Heart left ventricle (tissue), 13 donors: Measurements from ENCODE around the gene SNHG17.

ENCODE experiments used
- CTCF ChIP-seq, 12 donors: fragments of 200-600 bp; sonication (generic) in 4 of 12; IDR thresholded peaks; one replicate each; pipeline versions ENCODE4 v1.5.0 to v1.8.0; 2018 to 2022; ENCODE audit warnings: antibody characterized with exemption in 12 of 12, mild to moderate bottlenecking in 5 of 12
- POLR2A ChIP-seq, 2 donors: fragments of 450-650 bp; IDR thresholded peaks; one replicate each; pipeline ENCODE4 v1.6.1; 2017; ENCODE audit warnings: antibody characterized with exemption in 2 of 2, mild to moderate bottlenecking in 2 of 2, moderate library complexity in 2 of 2
- donor health status: ischemic (EF 13 %, LVEDD 7.1; RV severe dilation, severe dysfunction).
- donor health status: DM: no; HTN: yes; CAD: no.
- donor health status: DM: no; HTN: no; CAD: no.
- donor health status: ischemic (EF 25% LVEDD 6.9; RV normal size, moderate dysfunction).
- donor health status: ischemic (EF 25% LVEDD 5.7; RV mildly dilated, moderate dysfunction).
- donor health status: ischemic (EF 35%, LVEDD 5.7; RV mildly dilated, moderate dysfunction).
- donor health status: nonischemic (EF 11% LVEDD 7.7; RV severe dilation, severe dysfunction).
- donor health status: DM: yes; HTN: yes; CAD: no.
- donor health status: PGD.
- donor health status: ischemic (EF 29% LVEDD 5.4; RV normal size, mild dysfunction).
- donor health status: nonischemic (EF 23%, LVEDD 6.1; RV moderate dilation, normal function).

- TF ChIP-seq CTCF (IDR thresholded peaks at IDR 0.05) (no peak), POLR2A (IDR thresholded peaks at IDR 0.05) (no peak)
Observed at GRCh38 chr20:38453941-38454340, 18.8 kb upstream of the SNHG17 start.
